Activated T-cell treated with anti-CD3 and anti-CD28 coated beads, Interleukin-2, amount 50 U/mL, for 48 hours (primary cell): ENCODE results near the gene SFXN4.
A peak's percentile ranks its signal among the peaks of the same experiment; 100 is the strongest.
"Not testable (repeated sequence)": the region's sequence is repeated elsewhere in the genome, so short reads cannot be mapped to it uniquely, and the experiment has no call there.

ENCODE experiments used
- DNase-seq, 2 experiments: peaks; one replicate each; pipeline ENCODE4 v3.0.0-alpha.2; 2020

Gene SFXN4

GRCh38 chr10:119190353-119190752 is 24.8 kb upstream of the SFXN4 start:
- DNase-seq: no peak

GRCh38 chr10:119189811-119190282 is 24.3 kb upstream of the SFXN4 start:
- no peak for DNase-seq

- DNase-seq: peak in 1 of 2 experiments; percentile 30
These were observed 18.3 kb upstream of the SFXN4 start for GRCh38 chr10:119183664-119184412.

GRCh38 chr10:119180850-119181400 is 15.4 kb upstream of the SFXN4 start:
- DNase-seq: not testable (repeated sequence)

- peak; percentile 96 to 97 for DNase-seq
These were observed 13.0 kb upstream of the SFXN4 start, which contains the start of gene PRDX3 for GRCh38 chr10:119178372-119179119. PRDX3 (minus strand) TSS chr10:119178812; CDS start chr10:119178790, 22 bp downstream.

GRCh38 chr10:119177708-119178371 is 12.3 kb upstream of the SFXN4 start:
- peak in 1 of 2 experiments; percentile 74 for DNase-seq

GRCh38 chr10:119176166-119176565 is 10.7 kb upstream of the SFXN4 start:
- peak in 1 of 2 experiments; percentile 37 for DNase-seq

GRCh38 chr10:119174109-119174508 is 8.6 kb upstream of the SFXN4 start:
- DNase-seq: no peak

- no peak for DNase-seq
These were observed 1.5 kb upstream of the SFXN4 start for GRCh38 chr10:119167041-119167440.

GRCh38 chr10:119166564-119166963 is 1.1 kb upstream of the SFXN4 start:
- peak in 1 of 2 experiments; percentile 26 for DNase-seq

GRCh38 chr10:119166118-119166500 is 595 bp upstream of the SFXN4 start:
- DNase-seq: peak in 1 of 2 experiments; percentile 38

- no peak for DNase-seq
These were observed 2.9 kb downstream of the SFXN4 start for GRCh38 chr10:119162452-119163092.

GRCh38 chr10:119161680-119162451 is 3.6 kb downstream of the SFXN4 start:
- DNase-seq: no peak

GRCh38 chr10:119159332-119159731 is 6.2 kb downstream of the SFXN4 start:
- DNase-seq: no peak

- no peak for DNase-seq
These were observed 11.9 kb downstream of the SFXN4 start for GRCh38 chr10:119153661-119154060.

GRCh38 chr10:119153041-119153440 is 12.5 kb downstream of the SFXN4 start:
- DNase-seq: no peak

GRCh38 chr10:119151601-119152000 is 13.9 kb downstream of the SFXN4 start:
- not testable (repeated sequence) for DNase-seq

GRCh38 chr10:119149729-119150128 is 15.8 kb downstream of the SFXN4 start:
- peak in 1 of 2 experiments; percentile 35 for DNase-seq

GRCh38 chr10:119149157-119149556 is 16.4 kb downstream of the SFXN4 start:
- DNase-seq: no peak

GRCh38 chr10:119143657-119144056 is 21.9 kb downstream of the SFXN4 start:
- no peak for DNase-seq

GRCh38 chr10:119140603-119141245 is 24.8 kb downstream of the SFXN4 start:
- DNase-seq: no peak
